HG02981 (cell line): ENCODE measurements around the gene GPX3.

ENCODE experiments used
- ATAC-seq: cut with Tn5 transposase; IDR thresholded peaks from one replicate; pipeline ENCODE4 v1.9.1; 2021; ENCODE audit warnings: mild to moderate bottlenecking, moderate library complexity; ENCODE audit not compliant: unreplicated experiment

GPX3 gene

GRCh38 chr5:151020304-151021110 lies at the start of gene GPX3:
TSS of gene GPX3 (plus strand) at chr5:151020591. CDS start at chr5:151020655, 64 bp downstream.
- peak; percentile 68 for ATAC-seq

- no peak for ATAC-seq
Measured at GRCh38 chr5:150978590-150978989, 41.8 kb upstream of the GPX3 start.

GRCh38 chr5:150987746-150988145 lies 32.6 kb upstream of the GPX3 start:
- ATAC-seq: no peak

- ATAC-seq: no peak
Measured at GRCh38 chr5:150989695-150990094, 30.7 kb upstream of the GPX3 start.

- no peak for ATAC-seq
Measured at GRCh38 chr5:150992705-150993104, 27.7 kb upstream of the GPX3 start.

- no peak for ATAC-seq
Measured at GRCh38 chr5:150993422-150993821, 27.0 kb upstream of the GPX3 start.

GRCh38 chr5:150993826-150994412 lies 26.5 kb upstream of the GPX3 start:
- no peak for ATAC-seq

- no peak for ATAC-seq
Measured at GRCh38 chr5:150999704-151000442, 20.5 kb upstream of the GPX3 start.

GRCh38 chr5:151001436-151001835 lies 19.0 kb upstream of the GPX3 start:
- ATAC-seq: no peak

- ATAC-seq: no peak
Measured at GRCh38 chr5:151002250-151002649, 18.1 kb upstream of the GPX3 start.

GRCh38 chr5:151002681-151003502 lies 17.5 kb upstream of the GPX3 start:
- no peak for ATAC-seq

- ATAC-seq: no peak
Measured at GRCh38 chr5:151003503-151003860, 16.9 kb upstream of the GPX3 start.

GRCh38 chr5:151004499-151004898 lies 15.9 kb upstream of the GPX3 start:
- no peak for ATAC-seq

GRCh38 chr5:151005187-151005949 lies 15.0 kb upstream of the GPX3 start:
- no peak for ATAC-seq

- ATAC-seq: no peak
Measured at GRCh38 chr5:151005950-151006576, 14.3 kb upstream of the GPX3 start.

- no peak for ATAC-seq
Measured at GRCh38 chr5:151006704-151007334, 13.6 kb upstream of the GPX3 start.

GRCh38 chr5:151007430-151008209 lies 12.8 kb upstream of the GPX3 start:
- no peak for ATAC-seq

- no peak for ATAC-seq
Measured at GRCh38 chr5:151008210-151008491, 12.2 kb upstream of the GPX3 start.

GRCh38 chr5:151008906-151009305 lies 11.5 kb upstream of the GPX3 start:
- ATAC-seq: no peak
